Activated CD8-positive, alpha-beta memory T cell treated with anti-CD3 and anti-CD28 coated beads, Interleukin-2, amount 50 U/mL, for 1 hour (primary cell): ENCODE measurements around the gene CASTOR2.
"Not testable (repeated sequence)": the region's sequence is repeated elsewhere in the genome, so short reads cannot be mapped to it uniquely, and the experiment has no call there.

Source experiments
- DNase-seq: peaks from one replicate; pipeline ENCODE4 v3.0.0-alpha.2; 2020; ENCODE audit errors: extremely low read depth

CASTOR2 gene

DNA sequence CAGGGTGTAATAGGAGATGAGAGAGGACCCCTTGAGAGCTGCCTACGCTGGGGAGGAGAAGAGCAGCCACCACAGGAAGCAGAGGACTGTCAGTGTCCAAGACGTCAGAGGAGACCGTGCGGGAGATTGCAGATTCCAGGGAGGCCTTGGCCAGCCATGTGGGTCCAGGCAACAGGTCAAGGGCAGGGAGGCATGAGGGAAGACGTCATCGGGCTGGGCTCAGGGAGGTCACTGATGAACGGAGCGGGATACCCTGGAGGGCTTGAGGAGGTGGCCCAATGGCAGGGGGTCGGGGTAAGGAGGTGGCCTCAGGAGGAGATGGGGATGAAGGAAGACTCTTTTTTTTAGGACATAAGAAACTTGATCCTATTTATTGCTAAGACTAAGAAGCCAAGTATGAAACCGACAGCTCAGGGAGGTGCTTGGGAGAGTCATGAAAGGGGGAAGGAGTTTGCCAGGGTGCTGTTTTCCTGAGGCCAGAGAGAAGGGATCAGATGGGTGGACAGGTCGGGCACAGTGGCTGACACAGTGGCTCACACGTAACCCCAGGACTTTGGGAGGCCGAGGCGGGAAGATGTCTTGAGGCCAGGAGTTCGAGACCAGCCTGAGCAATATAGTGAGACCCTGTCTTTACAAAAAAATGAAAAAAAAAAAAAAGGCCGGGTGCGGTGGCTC is 30.5 kb downstream of the CASTOR2 start:
- not testable (repeated sequence) for DNase-seq

DNA sequence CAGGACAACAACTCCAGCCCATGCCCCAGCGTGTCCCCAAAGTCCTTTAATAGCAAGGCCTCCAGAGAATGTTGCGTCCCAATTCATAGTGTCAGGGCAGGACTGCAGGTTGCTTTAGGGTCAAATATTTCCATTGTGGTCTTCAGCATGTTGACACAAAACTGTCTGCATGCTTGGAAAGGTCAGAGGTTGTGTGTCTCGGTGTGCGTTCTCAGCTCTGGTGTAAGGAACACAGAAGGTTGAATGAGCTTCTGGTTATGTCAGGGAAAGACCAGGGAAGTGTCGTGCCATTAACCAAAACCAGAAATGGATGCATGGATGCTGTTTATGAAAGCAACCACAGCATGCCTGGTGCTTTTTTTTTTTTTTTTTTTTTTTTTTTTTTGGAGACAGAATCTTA is 31.9 kb downstream of the CASTOR2 start:
- not testable (repeated sequence) for DNase-seq

DNA sequence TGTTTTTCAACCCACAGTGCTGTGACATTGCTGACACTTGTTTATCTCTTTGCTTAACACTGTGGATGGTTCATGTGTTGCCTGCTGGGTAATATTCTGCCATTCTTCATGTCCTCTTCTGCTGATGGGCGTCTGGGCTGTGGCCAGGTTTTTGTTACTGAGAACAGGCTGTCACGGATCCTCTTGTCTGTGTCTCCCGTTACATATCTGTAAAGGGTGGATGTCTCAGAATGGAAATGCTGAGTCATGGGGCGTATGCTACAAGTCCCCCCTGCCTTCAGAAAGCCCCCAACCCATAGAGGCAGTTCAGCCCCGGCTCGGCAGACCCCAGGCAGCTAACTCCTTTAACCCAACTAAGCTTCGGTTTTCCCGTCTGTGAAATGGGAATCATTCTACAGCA is 33.3 kb downstream of the CASTOR2 start:
- not testable (repeated sequence) for DNase-seq

DNA sequence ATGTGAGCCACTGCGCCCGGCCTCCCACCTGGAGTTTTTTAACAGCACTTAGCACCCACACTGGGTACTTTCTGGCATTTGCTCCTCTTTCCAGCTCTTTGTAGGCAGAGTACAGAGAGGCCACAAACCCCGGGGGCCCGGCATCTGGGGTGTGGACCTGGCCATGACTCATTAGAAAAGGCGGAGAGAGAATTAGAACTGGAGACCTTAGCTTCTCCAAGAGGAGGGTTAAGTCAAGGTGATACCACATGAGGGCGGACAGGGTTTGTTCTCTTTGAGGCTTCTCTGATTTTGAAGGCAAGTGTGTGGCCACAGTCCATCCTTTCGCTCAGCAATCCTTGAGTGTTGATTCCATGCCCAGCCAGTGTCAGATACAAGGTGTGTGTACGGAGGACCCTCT is 36.9 kb downstream of the CASTOR2 start:
- DNase-seq = not testable (repeated sequence)

DNA sequence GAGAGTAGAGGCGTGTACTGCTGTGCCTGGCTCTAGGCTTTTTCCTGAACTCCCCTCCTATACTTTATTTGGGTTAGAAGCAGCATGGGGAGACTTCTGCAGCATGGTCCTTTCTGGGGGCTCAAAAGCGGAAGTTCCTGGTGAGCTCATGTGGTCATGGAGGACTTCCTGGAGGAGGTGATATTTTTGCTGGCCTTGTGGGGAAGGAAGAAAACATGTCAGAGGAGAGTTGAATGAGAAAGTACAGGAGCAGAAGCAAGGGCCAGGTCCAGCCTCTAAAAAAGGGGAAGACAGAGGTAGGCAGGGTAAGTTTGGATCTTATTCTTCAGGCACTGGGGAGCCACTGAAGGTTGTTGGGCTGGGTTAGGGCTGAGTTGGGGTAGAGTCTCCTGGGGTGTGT is 45.5 kb downstream of the CASTOR2 start:
- no peak for DNase-seq

DNA sequence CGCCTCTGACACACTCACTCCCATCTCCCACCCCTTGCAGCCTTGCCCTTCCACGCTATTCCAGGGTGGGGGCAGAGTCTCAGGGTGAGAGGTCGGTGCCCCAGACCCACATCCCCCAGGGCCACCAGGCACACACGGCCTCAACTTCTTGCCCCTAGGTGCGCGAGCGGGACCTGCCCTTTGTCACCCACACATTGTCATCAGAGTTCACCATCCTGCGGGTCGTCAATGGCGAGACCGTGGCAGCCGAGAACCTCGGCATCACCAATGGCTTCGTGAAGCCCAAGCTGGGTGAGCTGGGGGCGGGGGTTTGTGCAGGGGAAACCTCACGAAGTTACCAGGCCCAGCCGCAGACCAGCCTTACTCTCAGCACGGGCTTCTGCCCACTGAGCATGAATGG is 53.3 kb downstream of the CASTOR2 start:
- no peak for DNase-seq

DNA sequence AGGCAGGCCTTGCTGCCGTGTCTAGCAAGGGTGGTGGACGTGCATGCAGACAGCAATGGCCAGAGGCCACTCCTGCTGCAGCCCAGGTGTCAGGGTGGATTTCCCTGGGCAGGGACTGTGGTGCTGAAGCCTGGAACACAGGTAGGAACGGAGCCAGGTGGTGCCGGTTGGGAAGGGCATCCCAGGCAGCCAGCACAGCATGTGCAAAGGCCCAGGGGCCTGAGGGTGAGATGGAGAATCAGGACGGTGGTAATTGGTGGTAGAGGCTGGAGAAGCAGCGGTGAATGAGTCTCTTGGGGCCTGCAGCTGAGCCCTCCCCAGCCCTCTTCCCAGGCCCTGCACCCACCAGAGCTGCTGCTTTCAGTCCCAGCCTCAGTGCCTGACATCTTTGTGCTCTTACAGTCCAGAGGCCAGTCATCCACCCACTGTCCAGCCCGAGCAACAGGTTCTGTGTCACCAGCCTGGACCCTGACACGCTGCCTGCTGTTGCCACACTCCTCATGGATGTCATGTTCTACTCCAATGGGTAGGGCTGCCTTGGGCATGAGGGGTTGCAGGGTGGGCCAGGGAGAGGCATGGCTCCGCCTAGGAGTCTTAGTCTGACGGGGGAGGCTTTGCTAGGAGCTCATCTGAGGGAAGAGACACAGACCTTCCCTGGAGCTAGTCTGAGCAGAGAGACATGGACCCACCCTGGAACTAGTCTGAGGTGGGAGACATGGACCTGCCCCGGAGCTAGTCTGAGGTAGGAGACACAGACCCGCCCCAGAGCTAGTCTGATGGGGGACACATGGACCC is 54.3 kb downstream of the CASTOR2 start:
- DNase-seq = no peak

DNA sequence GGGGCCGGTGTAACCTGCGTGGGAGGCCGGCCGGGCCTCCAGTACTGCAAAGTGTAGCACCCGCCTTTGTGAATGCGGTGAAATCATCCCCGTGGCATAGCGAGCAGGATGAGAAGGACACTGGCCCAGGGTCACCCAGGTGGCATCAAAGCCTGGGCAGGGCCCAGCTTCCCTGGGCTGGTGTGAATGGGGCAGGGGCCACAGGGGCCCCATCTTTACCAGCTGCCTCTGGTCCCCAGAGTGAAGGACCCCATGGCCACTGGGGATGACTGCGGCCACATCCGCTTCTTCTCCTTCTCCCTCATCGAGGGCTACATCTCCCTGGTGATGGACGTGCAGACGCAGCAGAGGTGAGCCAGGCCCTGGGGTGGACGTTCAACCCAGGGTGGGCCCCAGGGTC is 55.3 kb downstream of the CASTOR2 start:
- no peak for DNase-seq

DNA sequence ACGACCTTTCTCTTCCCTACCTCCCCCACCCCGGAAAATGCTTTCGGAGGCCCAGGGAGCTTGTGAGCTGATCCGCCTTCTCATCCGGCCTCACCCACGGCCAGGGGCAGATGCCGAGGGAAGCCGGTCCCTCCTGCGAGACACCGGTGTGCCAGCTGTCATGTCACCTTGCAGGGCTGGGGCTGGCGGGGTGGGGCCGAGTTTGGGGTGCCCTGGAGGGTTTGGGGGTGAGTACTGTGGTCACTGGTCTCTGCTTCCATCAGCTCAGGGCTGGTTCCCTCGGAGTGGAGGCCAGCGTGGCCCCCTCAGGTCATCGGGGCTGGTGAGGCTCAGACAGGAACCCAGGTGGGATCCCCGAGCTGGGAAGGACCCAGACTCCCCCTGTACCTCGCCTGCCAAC is 60.4 kb downstream of the CASTOR2 start:
- no peak for DNase-seq

DNA sequence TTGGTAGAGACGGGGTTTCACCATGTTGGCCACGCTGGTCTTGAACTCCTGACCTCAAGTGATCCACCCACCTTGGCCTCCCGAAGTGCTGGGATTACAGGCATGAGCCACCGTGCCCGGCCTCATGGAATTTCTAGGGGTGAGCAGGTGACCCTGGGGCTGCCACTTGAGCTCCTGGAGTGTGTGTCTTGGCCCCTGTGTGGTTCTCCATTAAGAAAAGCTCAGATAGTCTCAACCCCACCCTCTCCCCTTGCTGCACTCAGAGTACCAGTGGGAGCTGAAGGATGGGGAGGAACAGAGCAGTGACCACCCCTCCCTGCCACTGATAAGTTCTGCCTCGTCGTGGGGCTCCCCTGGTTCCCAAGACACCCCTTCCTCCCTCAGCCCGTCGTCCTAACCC is 63.8 kb downstream of the CASTOR2 start:
- DNase-seq = no peak

DNA sequence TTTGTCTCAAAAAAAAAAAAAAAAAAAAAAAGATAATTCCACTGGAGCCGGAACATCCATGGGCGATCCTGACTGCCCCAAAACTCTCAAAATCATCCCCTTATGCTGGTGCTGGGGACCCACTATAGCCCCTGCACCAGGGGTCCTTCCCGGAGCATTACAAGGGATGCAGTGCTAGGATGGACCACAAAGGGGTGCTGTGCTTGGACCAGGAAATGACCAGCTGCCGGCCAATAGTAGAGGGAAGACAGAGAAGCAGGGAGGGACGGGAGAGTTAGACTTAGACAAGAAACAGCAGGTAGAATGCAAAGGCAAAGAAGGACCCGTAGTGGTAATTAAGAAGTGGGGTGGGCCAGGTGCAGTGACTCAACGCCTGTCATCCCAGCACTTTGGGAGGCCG is 68.6 kb downstream of the CASTOR2 start:
- no peak for DNase-seq

DNA sequence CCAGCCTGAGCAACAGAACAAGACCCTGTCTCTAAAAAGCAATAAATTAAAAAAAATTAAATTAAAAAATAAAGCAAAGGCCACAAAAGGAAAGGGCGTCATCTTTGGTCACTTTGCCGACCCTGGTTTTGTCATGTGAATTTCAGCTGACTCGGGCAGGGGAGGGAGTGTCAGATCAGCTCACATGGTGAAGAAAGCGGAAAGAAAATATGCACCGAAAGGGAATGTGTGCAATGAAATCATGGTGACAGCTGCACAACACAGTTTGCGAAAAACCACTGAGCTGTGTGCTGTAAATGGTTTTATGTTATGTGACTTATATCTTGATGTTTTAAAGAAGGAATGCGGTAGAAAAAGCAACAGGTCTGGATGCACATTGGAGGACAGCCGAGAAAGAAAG is 69.3 kb downstream of the CASTOR2 start:
- no peak for DNase-seq

DNA sequence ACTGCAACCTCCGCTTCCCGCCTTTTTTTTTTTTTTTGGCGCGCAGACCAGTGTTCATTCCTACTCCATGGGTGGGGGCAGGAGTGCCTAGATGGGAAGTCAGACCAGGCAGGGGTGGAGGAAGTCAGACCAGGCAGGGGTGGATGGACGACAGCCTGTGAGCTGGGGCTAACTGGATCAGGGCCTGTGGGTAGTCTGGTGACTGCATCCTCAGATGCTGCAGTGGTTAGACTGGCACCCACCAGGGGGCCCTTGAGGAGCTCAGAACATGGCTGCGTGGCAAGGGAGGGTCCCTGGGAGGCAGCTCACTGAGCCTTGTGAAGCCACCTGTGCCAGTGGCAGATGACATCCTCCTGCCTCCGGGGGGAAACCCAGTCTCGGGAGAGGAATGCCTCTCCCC is 74.0 kb downstream of the CASTOR2 start:
- no peak for DNase-seq

DNA sequence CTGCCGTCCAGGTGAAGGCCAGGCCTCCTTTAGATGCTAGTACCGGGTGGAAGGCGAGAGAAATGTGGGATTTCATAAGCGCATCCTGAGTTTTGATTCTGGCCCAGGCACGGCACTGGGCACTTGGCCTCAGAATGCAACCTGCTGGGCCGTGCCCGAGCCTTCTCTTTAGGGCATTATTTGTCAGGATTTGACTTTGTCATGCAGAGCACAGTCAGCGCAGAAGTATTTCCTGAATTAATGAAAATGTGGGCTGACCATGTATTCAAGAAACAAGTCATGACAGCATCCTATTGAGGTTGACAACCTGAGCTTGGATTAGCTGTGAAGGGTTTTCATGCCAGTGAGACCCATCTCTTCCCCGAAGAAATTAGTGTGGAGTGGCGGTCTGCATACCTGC is 74.7 kb downstream of the CASTOR2 start:
- DNase-seq = no peak

DNA sequence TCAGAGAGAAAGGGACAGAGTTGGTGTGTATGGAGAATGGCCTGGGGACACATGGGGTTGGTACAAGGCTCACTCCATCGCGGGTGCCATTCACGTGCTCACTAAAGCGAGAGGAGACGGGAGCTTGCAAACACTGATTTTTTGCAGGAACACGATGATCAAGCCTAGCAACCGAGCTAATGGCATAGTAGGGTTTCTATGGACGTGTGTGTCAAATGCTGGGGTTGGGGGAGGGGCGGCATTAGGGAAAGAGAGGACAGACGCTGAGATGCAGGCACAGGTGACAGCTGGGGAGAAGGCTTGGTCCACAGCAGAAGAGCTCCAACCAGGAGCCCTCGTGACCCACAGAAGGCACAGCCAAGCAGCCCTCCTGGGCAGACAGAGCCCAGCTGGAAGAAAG is 75.2 kb downstream of the CASTOR2 start:
- DNase-seq = no peak

DNA sequence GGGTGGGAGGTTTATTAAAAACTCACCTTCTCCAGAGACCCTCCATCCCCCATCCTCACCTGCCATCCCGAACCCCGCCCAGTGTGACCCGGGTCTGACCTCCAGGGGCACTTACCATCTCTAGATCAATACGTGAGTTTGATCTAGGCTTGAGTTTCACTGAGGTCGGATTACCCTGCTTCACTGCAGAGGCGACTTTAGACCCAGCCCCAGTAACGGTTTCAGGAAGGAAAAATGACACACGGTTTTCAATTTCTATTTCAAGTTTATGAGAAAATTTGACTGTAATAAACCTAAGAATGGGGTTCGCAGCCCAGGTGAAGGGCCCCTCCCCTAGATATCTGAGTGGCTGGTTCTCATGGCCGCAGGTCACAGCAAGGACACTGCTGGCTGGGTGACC is 76.0 kb downstream of the CASTOR2 start:
- no peak for DNase-seq

DNA sequence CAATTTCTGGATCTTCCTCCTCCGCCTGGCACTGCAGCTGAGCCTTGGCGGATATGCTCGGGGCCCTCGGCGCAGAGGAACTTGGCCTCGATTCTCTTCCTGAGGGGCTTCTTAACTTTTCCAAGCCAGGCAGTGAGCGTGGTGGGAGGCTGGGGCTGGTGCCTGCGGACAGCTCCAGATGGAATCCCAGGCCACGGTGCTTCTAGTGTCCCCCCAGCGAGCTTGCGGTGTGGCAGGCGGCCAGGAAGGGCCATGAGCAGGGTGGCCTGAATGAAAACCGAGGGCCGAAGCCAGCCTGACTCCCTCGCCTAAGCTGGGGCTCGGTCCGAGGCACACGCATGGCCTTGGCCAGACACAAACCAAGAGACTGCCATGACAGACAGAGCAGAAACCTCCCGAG is 77.8 kb downstream of the CASTOR2 start:
- no peak for DNase-seq

DNA sequence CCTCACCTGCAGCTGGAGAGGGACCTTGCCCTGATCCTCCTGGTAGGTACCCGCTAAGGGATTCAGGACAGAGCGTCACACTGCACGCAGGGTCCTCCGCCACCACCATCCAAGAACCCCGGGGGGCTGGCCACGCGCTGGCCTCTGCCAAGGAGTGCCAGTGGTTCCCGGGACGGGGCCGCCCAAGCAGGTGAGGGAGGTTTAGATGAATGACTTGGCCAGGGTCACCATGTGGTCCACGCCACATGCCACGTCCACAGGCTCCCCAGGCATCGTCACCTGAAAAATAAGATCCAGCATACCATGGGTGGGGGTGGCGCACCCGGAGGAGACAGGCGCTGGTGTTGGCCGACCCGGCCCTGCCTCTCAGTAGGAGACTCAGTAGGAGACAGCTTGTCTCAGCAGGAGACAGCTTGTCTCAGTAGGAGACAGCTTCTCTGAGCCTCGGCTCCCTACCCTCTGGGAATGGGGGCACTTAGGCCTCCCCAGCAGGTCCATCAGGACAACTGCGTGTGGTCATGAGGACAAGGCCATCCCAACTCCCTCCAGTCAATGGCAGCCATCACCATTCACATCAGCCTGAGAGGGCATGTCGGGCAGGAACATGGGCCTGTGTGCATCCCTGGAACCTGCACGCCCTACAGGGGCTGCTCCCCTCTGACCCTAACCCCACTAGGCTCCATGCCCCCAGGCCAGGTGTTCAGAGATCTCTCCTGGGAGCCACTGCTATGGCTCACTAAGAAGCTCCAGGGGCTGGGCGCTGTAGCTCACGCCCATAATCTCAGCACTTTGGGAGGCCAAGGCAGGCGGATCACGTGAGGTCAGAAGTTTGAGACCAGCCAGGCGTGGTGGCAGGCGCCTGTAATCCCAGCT is 78.6 kb downstream of the CASTOR2 start:
- DNase-seq = no peak

DNA sequence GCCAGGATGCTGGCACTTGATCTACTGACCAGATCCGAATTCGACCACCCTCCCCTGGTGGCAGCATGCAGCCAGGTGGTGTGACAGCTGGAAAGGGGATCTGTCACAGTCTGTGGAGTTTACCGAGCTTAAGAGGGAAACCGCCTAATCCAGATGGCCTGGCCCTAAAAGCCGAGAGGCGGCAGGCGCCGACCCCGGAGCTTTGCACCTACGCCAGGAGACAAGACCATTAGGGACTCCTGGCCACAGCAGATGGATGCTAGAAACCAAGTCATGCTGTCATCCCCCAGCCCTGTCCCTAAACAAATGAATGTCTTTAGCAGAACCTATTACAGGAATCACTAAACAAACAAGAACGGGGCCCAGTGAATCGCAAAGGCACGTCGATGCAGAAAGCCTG is 81.4 kb downstream of the CASTOR2 start:
- DNase-seq = no peak

DNA sequence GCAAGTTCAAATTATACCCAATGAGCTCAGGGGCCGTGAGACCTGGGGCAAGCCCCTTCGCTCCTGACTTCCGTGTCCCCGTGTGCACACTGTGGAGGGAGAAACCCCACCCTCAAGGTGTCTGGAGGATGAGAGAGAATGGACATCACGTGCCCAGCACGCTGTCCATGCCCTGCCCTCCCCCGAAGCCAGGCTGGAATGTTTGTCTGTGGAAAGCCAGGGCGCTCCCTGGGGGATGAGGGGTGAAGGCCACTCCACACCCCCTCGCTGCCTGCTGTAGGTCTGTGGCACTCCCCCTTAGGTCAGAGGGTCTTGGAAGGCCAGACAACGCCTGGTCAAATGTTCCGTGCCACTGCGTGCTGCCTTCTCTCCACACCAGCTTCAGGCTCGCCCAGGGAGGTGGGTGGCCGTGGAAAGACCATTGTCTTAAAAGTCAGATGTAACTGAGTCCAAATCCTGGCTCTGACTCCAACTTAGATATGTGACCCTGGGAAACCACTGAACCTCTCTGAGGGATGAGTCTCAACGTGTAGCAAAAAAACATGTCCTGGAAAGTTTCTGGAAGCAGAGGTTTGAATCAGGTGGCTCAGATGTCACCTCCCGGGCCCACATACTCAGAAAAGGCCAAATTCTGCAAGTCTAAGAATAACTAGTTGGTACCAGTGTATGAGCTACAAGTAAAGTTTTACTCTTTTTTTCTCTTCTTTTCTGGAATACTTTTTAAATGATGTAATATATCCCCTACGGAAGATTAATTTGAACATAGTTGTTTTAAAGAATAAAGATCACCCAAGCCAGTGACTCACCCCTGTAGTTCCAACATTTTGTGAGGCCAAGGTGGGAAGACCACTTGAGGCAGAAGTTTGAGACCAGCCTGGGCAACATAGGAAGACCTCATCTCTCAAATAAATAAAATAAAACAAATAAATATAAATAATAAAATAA is 84.2 kb downstream of the CASTOR2 start:
- DNase-seq = no peak

DNA sequence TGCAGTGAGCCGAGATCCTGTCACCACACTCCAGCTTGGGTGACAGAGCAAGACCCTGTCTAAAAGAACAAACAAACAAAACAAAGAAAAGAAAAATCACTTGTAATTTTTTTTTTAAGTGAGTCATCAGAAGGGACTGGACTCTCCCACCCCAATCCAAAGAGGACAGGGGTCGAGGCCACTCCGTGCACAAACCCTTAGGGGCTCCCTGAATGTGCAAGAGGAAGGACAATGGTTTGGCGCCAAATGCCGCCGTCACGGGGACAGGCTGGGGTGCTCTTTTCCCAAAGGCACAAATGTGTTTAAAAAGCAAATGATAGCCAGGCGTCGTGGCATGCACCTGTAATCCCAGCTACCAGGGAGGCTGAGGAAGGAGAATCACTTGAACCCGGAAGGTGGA is 85.3 kb downstream of the CASTOR2 start:
- DNase-seq = no peak
